Stimulated activated naive CD4-positive, alpha-beta T cell treated with Interleukin-2 at 50 U/mL for 16 hours (primary cell): Measurements from ENCODE around the gene EFCAB12.
"Not testable (repeated sequence)": the region's sequence is repeated elsewhere in the genome, so short reads cannot be mapped to it uniquely, and the experiment has no call there.

ENCODE experiments used
- DNase-seq: peaks from one replicate; lab custom pipeline; 2025; lab: John Stamatoyannopoulos, UW

The EFCAB12 gene

DNA sequence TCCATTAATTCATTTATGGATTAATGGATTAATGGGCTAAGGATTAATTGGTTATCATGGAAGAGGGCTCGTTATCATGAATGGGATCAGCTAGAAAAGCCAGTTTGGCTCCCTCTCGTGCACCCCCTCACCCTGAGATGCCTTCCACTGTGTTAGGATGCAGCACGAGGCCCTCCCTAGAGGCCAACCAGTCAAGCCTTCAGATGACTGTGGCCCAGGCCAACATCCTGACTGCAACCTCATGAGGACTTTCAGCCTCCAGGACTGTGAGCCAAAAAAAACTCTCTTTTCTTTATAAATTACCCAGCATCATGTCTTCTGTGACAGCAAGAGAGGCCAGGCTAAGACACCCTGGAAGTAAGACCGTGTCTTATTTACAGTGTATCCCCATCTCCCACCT lies 9.0 kb downstream of the EFCAB12 start:
- no peak for DNase-seq

DNA sequence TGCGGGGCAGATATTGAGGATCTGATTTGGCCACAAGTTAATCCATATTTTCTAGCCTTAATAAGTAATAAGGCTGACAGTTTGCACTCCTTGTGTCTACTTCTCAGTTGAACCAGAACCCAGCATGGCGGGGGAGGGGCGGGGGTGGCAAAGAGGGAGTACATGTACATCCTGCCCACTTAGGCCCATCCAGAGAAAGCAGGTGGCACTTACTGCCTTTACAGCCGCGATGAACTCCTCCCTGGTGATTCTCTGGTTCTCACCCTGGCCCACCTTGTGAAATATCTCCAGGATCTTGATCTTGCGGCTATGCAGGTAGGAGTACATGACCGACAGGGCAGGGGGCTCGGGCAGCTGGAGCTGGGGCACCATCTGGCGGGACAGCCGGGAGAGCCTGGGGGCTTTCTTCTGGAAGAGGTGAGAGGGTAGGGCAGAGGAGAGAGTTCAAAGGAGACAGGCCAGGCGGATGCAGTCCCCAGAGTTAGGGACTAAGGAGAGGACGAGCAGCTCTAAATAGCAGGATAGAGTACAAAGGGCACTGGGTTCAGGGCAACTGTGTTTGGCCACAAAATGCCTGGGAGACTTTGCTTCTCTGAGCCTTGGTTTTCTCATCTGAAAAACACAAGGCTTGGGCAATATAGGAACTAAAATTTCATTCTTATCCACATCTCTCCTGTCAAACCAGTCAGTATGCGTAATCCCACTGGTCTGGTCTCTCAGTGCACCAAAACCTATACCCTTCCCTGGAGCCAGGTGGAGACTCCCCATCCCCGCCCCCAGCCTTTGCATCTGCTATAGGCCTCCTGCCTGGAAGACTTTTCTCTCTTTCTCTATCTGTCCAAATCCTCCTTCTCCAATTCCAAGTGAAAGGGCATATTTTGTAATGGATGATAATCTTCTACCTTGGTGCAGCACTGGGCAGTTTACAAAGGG lies 10.1 kb downstream of the EFCAB12 start:
- no peak for DNase-seq

DNA sequence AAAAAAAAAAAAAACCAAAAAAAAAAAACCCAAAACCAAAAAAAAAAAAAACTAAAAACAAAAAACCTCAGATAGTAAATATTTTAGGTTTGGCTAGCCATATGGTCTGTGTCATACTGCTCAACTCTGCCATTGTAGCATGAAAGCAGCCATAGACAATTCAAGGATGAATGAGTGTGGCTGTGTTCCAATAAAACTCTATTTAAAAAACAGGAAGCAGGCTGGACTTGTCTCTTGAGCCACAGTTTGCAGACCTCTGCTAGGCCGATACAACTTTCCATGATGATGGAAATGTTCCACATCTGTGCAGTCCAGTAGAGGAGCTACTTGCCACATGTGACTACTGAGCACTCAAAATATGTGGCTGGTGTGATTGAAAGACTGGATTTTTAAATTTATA lies 11.1 kb downstream of the EFCAB12 start:
- no peak for DNase-seq

DNA sequence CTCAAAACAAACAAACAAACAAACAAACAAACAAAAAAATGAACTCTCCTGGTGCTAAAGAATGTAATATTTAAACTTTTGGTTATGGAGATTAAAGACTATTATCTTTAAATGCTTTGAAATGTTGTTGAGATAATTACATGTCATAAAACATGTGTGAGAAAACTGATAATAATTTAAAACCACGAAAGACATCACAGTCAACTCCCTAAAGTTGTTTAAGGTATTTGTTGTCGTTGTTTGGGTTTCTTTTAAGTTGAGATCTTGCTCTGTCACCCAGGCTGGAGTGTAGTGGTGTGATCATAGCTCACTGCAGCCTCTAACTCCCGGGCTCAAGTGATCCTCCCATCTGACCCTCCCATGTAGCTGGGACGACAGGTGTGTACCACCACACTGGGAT lies 12.0 kb downstream of the EFCAB12 start:
- DNase-seq: no peak

DNA sequence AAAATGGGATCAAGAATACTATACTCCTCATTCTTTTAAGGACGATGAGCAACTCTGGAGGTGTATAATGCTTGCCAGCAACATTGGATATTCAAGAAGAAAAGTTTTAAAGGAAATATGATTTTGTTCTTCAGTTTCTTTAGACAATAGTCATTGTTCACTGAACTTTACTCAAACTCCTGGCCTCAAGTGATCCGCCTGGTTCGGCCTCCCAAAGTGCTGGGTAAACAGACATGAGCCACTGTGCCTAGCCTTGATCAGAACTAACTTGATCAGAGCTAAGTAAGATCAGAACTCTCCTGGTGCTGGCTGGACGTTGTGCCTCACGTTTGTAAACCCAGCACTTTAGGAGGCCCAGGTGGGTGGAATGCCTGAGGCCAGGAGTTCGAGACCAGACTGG lies 12.6 kb downstream of the EFCAB12 start:
- DNase-seq: no peak

DNA sequence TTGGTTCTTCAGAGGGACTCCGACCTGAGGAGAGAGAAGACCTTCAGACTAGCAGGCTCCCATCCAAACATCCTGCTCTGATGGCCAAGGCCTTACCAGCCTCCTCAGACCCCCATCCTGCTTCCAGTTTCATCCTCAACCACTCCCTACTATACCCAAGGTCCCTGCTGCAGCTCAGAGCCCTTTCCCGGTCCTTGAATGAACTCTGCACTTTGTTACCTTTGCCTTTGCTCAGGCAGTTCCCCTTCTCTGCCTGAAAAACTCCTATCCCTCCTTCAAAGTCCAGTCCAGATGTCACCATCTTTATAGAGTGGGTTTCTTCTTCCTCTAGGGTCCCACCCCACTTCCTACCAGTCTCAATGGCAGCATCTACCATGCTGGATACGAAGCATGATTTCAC lies 13.1 kb downstream of the EFCAB12 start:
- DNase-seq: no peak

DNA sequence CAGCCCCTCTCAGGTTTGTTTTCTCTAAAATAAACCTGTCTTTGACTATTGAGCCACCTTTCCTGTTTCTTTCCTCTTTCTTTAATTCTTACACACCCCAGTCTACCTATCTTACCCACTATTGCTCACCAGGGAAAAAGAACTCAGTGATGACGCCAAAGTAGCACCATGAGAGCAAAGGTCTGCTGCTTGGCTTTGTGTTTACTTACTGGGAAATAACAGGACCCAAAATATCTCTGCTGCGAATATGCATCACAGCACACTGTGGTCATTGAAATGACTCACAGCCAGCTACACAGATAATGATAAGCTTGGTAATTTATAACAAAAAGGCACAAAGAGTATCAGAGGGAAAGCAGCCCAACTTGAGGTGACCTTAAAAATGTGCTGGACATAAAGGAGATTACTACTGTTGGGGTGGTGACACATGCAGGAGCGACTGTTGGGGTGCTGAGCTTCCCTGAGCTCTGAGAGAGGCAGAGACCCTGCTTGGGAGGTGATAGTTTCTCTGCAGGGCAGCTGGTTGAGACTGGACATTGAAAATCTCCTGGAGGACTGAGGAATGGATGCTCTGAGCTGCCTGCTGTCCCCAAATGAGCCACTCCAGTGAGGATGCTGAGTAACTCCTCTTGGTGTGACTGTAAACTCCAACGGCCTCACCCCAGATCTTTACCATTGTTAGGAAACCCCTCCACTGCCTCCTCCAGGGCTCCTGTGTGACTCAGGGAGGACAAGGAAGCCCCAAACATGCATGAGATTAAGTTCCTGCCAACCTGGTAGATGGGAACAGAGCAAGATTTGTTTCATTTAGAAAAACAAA lies 14.5 kb downstream of the EFCAB12 start:
- no peak for DNase-seq

DNA sequence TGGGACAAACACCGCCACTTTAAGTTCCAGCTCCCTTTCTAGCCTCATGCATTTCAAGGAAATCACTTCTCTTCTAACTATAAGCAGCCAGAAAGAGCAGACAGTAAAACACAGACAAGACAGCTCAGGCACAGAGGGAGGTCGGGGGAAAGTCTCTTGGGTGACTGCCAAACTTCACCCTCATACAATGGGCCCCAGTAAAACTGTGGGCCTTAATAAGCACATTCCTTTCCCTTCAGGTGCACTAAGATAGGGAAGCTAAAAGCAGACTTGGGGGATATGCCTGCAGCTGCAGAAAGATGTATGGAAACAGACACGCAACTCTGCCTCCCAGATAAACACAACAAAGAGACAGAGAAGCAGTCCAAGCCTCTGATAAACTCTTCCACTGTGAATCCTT lies 15.2 kb downstream of the EFCAB12 start:
- not testable (repeated sequence) for DNase-seq

DNA sequence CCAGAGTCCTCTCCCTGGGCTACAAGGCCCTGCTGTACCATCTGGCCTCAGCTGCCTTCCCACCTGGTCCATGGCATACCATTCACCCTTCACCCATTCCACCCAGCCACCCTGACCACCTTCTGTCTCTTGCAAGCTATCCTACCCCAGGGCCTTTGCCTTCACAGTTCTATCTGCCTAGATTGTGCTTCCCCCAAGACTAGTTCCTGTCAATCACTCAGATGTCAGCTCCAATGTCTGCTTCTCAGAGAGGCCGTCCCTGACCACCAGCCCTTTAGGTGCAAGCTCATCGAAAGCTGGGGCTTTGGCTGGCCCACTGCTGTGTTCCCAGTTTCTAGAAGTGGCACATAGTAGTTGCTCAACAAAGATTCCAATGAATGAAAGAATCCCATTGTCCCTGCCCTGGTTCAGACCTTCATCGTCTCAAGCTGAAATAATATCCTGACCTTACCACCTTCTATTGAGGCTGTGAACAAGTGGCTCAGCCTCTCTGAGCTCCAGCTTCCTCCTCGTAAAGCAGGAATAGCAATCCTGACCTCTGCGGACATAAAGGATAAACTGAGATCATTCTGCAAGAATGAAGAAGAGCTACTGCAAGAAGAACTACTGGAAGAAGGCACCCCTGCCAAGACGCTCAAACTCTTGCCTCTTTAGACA lies 15.8 kb downstream of the EFCAB12 start:
- DNase-seq: no peak

DNA sequence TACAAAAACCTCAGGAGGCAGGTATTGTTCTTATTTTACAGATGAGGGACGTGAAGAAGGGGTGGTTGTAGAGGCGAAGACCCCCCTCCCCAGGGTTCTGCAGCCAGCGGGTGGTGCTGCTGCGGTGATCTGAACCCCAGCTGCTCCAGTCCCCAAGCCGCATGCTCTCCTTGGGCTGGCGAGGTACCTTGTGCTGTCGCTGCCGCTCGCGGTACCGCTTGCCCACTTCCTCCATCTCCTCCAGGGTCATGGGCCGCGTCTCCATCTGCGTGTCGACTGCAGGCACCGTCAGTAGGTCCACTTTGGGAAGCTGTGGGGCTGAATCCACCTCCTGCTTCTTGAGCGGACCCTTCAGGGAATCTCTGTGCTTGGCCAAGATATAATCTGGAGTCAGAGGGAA lies 17.5 kb downstream of the EFCAB12 start:
- DNase-seq: no peak

DNA sequence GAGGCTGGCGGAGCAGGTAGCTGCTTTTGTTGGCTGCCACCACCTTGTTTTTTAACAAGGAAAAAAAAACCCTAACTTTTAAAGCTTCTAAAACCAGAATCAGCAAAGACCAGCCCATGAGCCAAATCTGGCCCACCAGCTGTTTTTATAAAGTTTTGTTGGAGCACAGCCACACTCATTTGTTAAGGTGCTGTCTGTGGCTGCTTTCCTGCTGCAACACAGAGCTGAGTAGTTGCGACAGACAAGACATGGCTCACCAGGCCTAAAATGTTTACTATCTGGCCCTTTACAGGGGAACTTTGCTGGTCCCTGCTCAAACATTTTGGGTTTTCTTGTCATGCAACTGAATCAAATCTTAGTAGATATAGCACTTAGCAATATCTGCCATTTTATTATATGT lies 18.9 kb downstream of the EFCAB12 start:
- no peak for DNase-seq

DNA sequence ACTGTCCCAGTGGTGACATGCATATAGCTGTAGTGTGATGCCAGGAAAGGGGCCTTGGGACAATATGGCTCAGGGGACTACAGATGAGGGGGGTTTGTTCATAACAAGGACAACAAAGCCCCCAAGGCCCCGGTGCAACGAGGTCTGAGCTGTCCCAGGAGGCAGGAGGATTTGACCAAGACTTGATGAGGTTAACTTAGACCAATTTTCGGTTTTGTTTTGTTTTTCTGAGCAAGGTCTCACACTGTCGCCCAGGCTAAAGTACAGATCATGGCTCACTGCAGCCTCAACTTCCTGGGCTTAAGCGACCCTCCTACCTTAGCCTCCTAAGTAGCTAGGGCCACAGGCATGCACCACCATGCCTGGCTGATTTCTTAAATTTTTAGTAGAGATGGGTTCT lies 23.8 kb downstream of the EFCAB12 start:
- DNase-seq: no peak

DNA sequence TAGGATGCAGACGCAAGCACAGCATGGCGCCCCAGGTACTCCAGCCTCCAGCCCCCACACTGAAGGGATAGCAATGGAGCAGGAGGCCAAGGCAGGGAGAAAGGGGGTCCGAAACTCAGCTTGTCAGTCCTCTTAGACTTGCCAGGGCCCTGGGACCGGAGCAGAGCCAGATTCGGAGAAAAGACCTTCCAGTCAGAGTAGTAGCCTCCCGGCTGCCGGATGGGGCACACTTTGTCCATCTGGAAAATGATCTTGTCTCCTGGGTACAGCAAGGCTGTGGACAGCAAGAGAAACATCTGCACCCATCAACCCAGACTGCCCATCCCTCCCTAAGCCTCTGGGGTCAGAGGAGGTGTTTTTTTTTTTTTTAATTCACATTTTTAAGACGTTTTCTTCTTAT lies 24.3 kb downstream of the EFCAB12 start:
- DNase-seq: no peak

DNA sequence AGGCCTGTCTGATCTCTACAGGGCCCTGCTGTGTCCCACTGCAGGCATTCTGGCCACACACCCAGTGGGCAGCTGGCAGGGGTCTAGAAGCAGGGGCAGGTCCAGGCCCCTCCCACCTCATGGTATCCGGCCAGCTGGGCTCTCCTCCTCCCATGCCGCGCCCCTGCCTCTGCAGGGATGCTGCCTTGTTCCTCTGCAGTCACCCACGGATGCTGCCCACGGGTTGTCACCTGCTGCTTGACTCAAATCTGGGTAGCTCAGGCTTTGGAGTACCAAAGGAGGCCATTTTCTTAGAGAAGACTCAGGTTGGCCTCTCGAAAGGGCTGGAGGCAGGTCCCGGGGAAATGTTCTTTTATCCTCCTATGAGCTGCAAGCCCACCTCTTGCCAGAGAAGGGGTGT lies 25.0 kb downstream of the EFCAB12 start:
- no peak for DNase-seq

DNA sequence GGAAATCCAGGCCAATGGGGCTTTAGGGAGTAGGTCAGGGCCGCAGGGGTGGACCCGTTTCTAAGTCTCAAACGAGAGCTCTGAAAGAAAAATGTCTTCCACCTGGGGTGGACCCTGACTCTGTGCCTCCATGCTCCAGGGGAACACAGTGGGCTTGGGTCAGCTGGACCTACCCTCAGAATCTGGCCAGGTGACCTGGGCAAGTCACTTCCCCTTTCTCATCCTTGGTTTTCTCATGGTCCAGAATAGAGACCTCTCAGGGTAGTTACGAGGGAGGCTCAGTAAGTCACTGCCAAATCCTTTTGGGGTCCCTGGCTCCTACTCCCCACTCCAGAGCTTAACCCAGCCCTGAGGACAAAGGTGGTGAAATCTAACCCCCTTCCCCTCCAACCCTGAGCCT lies 25.8 kb downstream of the EFCAB12 start:
- DNase-seq: no peak

DNA sequence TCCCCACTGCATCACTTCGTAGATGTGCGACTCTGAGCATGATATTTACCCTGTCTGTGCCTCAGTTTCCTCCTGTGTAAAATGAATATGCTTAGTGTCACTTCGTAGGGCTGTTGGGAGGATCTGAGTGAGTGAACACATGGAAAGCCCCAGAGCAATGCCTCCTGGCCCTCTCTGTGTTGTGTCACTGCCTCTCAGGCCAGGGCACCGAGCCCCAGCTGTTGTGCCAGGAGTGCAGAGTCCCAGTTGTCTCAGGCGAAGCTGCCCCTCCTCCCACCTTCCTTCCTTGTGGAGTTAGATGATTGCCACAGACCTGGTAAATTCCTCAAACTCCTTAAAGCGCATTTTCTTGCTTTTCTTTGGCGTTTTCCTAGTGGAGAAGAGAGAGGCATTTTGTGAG lies 26.2 kb downstream of the EFCAB12 start:
- no peak for DNase-seq

DNA sequence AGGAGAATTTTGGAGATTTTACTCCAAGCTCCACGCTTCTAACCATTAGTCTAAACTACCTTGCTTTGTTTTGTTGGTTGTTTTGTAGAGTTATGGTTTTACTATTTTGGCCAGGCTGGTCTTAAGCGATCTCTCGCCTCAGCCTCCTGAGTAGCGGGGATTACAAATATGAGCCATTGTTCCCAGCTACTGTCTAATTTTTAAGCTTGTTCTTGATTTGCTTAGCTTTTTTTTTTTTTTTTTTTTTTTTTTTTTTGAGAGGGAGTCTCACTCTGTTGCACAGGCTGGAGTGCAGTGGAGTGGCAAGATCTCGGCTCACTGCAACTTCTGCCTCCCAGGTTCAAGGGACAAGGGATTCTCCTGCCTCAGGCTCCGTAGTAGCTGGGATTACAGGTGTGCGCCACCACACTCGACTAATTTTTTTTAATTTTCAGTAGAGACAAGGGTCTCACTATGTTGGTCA lies 28.5 kb downstream of the EFCAB12 start:
- no peak for DNase-seq

DNA sequence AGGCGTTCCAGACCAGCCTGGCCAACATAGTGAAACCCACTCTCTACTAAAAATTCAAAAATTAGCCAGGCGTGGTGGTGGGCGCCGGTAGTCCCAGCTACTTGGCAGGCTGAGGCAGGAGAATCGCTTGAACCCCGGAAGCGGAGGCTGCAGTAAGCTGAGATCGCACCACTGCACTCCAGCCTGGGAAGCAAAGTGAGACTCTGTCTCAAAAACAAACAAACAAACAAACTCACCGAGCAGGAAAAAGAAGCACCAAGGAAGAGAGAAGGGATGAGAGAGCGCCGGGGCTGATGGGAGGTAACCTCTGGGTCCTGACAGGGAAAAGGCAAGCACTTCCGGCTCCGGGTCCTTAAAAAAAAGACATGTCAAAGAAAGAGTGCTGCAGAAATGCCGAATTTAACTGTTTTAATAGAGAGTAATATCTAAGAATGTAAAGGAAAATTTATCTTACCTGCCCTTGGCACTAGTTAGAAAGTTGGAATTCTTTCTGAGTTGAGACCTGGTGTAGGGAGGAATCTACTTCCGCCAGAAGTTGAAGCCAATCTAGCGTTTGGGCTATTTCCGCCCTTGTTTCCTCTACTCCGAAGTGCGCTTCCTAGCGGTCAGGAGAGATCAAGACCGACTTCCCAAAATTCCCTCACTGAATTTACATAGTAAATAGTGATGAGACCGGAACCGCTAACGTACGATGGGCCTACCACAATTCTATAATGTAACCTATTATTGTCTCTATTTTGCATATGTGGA lies 29.1 kb downstream of the EFCAB12 start:
- peak; percentile 70 for DNase-seq

DNA sequence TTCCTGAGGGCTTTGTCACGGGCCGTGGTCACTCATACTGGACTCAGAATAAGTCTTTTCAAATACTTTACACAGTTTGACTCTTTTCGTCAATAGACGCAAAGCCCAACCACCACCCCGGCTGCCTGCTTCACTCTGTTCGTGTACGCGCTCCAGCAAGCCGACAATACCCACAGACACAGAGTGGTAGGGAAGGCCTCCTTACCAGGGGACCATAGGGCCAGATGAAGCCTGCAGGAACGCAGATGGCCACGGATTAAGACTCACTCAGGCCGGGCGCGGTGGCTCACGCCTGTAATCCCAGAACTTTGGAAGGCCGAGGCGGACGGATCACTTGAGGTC lies 29.7 kb downstream of the EFCAB12 start:
- peak; percentile 22 for DNase-seq

DNA sequence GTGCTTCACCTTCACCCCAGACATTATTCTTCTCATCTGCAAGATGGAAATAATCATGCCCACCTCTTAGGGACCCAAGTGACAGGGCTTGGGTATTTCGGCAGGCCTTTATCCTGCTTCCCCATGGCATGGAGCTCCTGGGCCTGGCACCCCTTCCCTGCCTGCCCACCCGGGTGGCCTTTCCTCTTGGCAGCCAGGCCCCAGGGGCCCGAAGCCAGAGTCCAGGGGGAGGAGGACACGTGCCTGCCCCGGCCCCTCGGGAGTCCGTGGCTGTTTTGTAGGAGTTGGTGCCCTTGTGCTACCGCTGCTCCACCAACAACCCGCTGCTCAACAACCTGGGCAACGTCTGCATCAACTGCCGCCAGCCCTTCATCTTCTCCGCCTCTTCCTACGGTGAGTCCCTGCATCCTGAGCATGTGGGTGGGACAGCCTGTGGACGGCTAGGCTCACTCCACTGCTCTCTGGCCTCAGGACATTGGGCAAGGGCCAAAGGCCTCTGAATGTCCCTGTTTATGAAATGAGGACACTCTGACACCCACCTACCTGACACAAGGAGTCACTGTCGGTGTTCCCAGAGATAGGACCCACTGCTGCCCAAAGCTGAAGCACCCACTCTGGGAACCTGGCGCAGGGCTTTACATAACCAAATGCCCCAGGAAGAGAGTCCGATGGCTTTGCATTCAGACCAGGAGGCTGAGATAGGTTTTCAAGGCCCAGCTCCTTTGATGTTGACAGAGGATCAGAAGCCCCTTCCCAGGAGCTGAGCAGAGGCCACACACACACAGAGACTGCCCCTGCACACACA lies 34.5 kb downstream of the EFCAB12 start:
- DNase-seq: not testable (repeated sequence)

DNA sequence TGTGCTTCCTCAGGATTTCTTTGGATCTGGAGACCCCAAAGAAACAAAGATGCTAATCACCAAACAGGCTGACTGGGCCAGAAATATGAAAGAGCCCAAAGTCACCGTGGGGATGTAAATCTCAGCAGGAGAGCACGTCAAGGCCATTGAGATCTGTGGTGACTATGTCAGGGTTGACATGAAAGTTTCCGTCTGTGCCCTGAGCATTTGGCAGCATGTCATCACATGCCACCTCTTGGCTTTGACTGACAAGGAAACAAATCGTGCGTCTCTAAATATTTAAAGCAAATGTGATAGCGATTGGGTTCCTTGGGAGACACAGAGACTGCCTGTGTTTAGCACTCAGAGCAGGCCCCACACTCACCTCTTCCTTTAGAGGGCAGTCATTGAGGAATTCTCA lies 35.2 kb downstream of the EFCAB12 start:
- DNase-seq: no peak
